Lung (tissue), 12 donors: ENCODE results near the gene PLEKHO2. TPM values are rescaled to one million over a fixed set of nuclear protein-coding genes. Genes with fewer than 3 reads are reported as not detected.

Experiments
- ATAC-seq: fragments of 200-7000 bp; cut with Tn5 transposase; one replicate; pipeline ENCODE4 v1.9.1; 2020; ENCODE audit warnings: moderate number of reproducible peaks; ENCODE audit not compliant: insufficient read depth, low FRiP score
- DNase-seq, 3 donors: peaks; one replicate each; pipeline ENCODE4 v3.0.0-alpha.2; 2013 to 2017
- H3K27ac ChIP-seq, 2 donors: one replicate each; pipeline ENCODE4 v1.5.1; 2013; ENCODE audit warnings: mild to moderate bottlenecking in 2 of 2, moderate library complexity in 2 of 2, control low read depth in 1 of 2, inconsistent platforms in 1 of 2, low read depth in 1 of 2, low read length in 1 of 2
- H3K27me3 ChIP-seq, 3 donors: one replicate each; pipeline ENCODE4 v1.5.1; 2013; ENCODE audit warnings: low read length in 2 of 3; ENCODE audit not compliant: control insufficient read depth in 3 of 3, insufficient read depth in 3 of 3
- H3K36me3 ChIP-seq, 4 donors: one replicate each; pipeline ENCODE4 v1.5.1; 2013; ENCODE audit warnings: low read length in 4 of 4, mild to moderate bottlenecking in 1 of 4, moderate library complexity in 1 of 4; ENCODE audit not compliant: control insufficient read depth in 4 of 4, insufficient read depth in 4 of 4
- H3K4me1 ChIP-seq, 5 donors: one replicate each; pipeline ENCODE4 v1.5.1; 2013; ENCODE audit warnings: low read length in 5 of 5, mild to moderate bottlenecking in 2 of 5, moderate library complexity in 1 of 5; ENCODE audit not compliant: control insufficient read depth in 5 of 5, insufficient read depth in 5 of 5
- H3K4me3 ChIP-seq: one replicate; pipeline ENCODE4 v1.5.1; 2013; ENCODE audit warnings: mild to moderate bottlenecking, control low read depth, moderate library complexity
- H3K9ac ChIP-seq, 2 donors: one replicate each; pipeline ENCODE4 v1.5.1; 2013; ENCODE audit warnings: low read length in 2 of 2, control low read depth in 1 of 2; ENCODE audit not compliant: insufficient read depth in 1 of 2
- H3K9me3 ChIP-seq, 4 donors: one replicate each; pipeline ENCODE4 v1.5.1; 2013; ENCODE audit warnings: low read length in 3 of 4, mild to moderate bottlenecking in 1 of 4, moderate library complexity in 1 of 4; ENCODE audit not compliant: control insufficient read depth in 4 of 4, insufficient read depth in 3 of 4
- WGBS, 2 donors: extraction: QIAGEN DNeasy Blood & Tissue Kit; methylation state at CpG; one replicate each; pipeline ENCODE4 v1.1.7; 2013; 5-methylcytosine and 5-hydroxymethylcytosine counted together
- polyA plus RNA-seq, 2 donors: library from polyadenylated mRNA; stranded (reverse); fragments of 200-250 nt; gene quantifications; one replicate each; pipeline ENCODE4 v1.2.1, GENCODE V29; 2013
- total RNA-seq, 2 donors: library from RNA; depleted of rRNA in 1 of 2; stranded (reverse); fragments of >200 nt in 1 of 2; gene quantifications; one replicate each; pipeline ENCODE4 v1.2.1, GENCODE V29; 2014 to 2021
- TF ChIP-seq, protein P1 (sequence below): IDR thresholded peaks from 2 replicates; pipeline ENCODE4 v1.5.1; 2012; ENCODE audit warnings: mild to moderate bottlenecking; ENCODE audit errors: control extremely low read depth, extremely low read depth
- donor health status: control.
- donor health status: control.
- donor health status: Bipolar disorder and iron deficiency.
- donor health status: healthy.
- donor health status: DM: yes; HTN: yes; CAD: no.

The PLEKHO2 gene
- total and polyA plus RNA-seq, 4 donors, result 25.6 to 84.1 (median 56.1) TPM

DNA sequence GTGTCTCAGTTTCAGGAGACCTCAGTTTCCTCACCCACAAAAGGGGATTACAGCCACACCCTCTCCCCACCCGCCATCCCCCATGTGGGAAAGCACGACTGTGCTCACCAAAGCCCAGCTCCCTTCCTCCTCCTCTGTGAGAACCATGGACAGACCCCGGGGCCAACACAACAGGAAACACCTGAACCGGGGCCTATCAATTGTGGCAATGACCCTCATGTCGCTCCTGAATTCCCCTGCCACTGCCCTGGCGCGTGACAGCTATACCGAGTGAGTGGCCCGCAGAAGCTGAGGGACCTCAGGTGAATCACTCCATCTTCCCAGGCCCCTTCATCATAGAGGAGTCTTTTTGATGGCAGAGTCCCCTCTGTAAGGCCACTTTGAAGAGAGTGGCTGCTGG lies 28.6 kb downstream of the PLEKHO2 start:
- no peaks in the 10 kb centered on the region for H3K27me3 ChIP-seq
- ATAC-seq, result no peak
- TF ChIP-seq, protein P1, sequence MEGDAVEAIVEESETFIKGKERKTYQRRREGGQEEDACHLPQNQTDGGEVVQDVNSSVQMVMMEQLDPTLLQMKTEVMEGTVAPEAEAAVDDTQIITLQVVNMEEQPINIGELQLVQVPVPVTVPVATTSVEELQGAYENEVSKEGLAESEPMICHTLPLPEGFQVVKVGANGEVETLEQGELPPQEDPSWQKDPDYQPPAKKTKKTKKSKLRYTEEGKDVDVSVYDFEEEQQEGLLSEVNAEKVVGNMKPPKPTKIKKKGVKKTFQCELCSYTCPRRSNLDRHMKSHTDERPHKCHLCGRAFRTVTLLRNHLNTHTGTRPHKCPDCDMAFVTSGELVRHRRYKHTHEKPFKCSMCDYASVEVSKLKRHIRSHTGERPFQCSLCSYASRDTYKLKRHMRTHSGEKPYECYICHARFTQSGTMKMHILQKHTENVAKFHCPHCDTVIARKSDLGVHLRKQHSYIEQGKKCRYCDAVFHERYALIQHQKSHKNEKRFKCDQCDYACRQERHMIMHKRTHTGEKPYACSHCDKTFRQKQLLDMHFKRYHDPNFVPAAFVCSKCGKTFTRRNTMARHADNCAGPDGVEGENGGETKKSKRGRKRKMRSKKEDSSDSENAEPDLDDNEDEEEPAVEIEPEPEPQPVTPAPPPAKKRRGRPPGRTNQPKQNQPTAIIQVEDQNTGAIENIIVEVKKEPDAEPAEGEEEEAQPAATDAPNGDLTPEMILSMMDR, result no peak
- WGBS, 2 donors, result 35 to 62% methylated on average over 9 of the region's 9 CpGs
- H3K36me3 ChIP-seq, result peaks cover 0 to 20% (median 8%) of the 10 kb centered on the region in 4 donors
- no peaks in the 10 kb centered on the region for H3K9me3 ChIP-seq
- H3K4me1 ChIP-seq, result peaks cover 0 to 12% (median 0%) of the 10 kb centered on the region in 5 donors
- no peak for DNase-seq
- peak overlapping the region in 1 of 2 donors; percentile 32 for H3K27ac ChIP-seq
- H3K4me3 ChIP-seq, result no peak overlapping the region
- no peak overlapping the region for H3K9ac ChIP-seq

DNA sequence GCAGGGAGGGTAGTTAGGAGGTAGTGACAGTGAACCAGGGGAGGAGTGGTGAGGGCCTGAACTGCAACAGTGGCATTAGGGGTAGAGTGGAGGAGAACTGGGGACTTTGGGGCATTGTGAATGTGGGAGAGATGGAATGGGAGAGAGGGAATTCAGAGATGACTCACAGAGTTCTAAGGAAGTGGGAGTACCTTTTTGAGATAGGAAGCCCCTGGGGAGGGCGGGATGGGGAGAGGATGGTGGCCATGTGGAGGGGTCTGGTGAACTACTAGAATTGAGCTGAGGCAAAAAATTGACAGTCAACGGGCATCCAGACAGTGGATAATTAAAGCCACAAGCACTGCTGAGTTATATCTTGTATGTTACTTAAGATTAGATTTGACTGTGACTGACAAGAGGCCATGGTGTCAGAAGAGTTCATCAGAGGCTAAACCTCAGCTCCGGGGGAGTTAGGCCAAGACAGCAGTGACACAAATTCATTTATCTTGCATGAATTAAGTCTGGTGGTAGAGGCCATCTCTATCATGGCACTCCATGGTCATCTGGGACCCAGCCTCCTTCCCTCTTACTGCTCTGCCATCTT lies 34.0 kb downstream of the PLEKHO2 start:
- WGBS, 2 donors, result 81 to 91% methylated on average over 3 of the region's 3 CpGs
- Histone ChIP-seq H3K27me3 (no peaks in the 10 kb centered on the region), H3K9me3 (no peaks in the 10 kb centered on the region), H3K4me1 (peaks cover 0 to 19% (median 2%) of the 10 kb centered on the region in 5 donors), H3K27ac (no peak overlapping the region), H3K4me3 (no peak overlapping the region), H3K36me3 (no peaks in the 10 kb centered on the region), H3K9ac (no peak overlapping the region)
- TF ChIP-seq, protein P1, result no peak
- DNase-seq (no peak), ATAC-seq (no peak)

DNA sequence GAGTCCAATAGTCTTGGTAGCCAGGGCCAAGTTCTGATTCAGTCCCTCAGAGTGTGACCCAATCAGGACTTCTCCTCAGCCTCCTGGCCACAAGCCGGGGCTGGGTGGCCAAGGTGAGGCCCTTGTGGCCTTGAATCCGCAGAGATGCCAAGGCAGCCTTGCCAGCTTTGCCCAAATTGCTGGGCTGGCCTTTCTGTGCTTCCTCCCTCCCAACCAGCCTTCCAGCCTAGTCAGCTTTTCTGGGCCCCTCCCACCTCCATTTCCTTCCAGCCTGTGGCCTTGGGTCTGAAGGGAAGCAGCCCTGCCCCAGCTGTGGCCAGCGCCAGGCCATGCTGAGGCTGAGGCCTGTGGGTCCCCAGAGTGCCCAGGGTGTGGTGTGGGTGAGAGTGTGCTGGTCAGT lies 35.7 kb downstream of the PLEKHO2 start:
- WGBS, 2 donors, result 20 to 37% methylated on average over 3 of the region's 3 CpGs
- ATAC-seq, result peak; percentile 70

More for the DNA sequence above, 35.7 kb downstream of the PLEKHO2 start:
- H3K36me3 ChIP-seq, result no peaks in the 10 kb centered on the region
- H3K27ac ChIP-seq, result peak overlapping the region in 1 of 2 donors; percentile 81
- peak; percentile 41 to 69 (median 56) for DNase-seq
- H3K9me3 ChIP-seq, result no peaks in the 10 kb centered on the region
- H3K27me3 ChIP-seq, result no peaks in the 10 kb centered on the region
- peaks cover 0 to 19% (median 2%) of the 10 kb centered on the region in 5 donors for H3K4me1 ChIP-seq
- no peak overlapping the region for H3K4me3 ChIP-seq
- no peak overlapping the region for H3K9ac ChIP-seq
- TF ChIP-seq, protein P1, result no peak
